HL-60 (cell line): ENCODE results near the gene FCER2.

ENCODE experiments used
- POLR2AphosphoS5 ChIP-seq: IDR thresholded peaks from 2 replicates; pipeline ENCODE4 v1.6.1; 2012; ENCODE audit warnings: low read depth
- REST ChIP-seq: IDR thresholded peaks from 2 replicates; pipeline ENCODE4 v1.6.1; 2012; ENCODE audit warnings: low read depth; ENCODE audit not compliant: insufficient replicate concordance
- TF ChIP-seq, protein P1 (sequence below): IDR thresholded peaks from one replicate; pipeline ENCODE4 v1.5.1; 2011; ENCODE audit warnings: low read length, control low read depth, inconsistent platforms; ENCODE audit not compliant: insufficient read depth

DNA sequence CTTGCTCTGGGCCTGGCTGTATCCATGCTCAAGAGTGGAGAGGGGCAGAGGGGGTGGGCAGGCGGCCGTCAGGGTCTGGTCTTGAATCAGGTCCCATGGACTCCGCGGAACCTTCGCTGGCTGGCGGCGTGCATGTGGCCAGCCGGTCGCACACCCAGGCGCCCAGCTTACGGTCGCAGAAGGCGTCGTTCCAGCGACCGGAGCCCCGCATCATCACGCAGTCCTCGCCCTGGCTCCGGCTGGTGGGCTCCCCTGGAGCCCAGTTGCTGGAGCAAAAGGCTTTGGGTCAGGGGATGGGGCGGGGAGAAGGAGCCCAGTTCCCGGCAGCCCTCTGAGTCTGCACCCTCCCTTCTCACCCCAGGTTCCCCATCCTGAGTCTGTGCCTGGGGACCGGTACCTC is 12.8 kb downstream of the FCER2 start:
- TF ChIP-seq REST, result no peak
- TF ChIP-seq, protein P1, sequence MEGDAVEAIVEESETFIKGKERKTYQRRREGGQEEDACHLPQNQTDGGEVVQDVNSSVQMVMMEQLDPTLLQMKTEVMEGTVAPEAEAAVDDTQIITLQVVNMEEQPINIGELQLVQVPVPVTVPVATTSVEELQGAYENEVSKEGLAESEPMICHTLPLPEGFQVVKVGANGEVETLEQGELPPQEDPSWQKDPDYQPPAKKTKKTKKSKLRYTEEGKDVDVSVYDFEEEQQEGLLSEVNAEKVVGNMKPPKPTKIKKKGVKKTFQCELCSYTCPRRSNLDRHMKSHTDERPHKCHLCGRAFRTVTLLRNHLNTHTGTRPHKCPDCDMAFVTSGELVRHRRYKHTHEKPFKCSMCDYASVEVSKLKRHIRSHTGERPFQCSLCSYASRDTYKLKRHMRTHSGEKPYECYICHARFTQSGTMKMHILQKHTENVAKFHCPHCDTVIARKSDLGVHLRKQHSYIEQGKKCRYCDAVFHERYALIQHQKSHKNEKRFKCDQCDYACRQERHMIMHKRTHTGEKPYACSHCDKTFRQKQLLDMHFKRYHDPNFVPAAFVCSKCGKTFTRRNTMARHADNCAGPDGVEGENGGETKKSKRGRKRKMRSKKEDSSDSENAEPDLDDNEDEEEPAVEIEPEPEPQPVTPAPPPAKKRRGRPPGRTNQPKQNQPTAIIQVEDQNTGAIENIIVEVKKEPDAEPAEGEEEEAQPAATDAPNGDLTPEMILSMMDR, result no peak
- no peak for TF ChIP-seq POLR2AphosphoS5
